Mesodermal cell (in vitro differentiated cells): ENCODE results near the gene SCAMP1.

ENCODE experiments used
- H3K27ac ChIP-seq: 2 replicates; pipeline ENCODE4 v1.7.0; 2013; ENCODE audit warnings: mild to moderate bottlenecking, low read depth, low read length, moderate library complexity; ENCODE audit not compliant: severe bottlenecking
- H3K36me3 ChIP-seq: 2 replicates; pipeline ENCODE4 v1.7.1; 2013; ENCODE audit warnings: mild to moderate bottlenecking, low read length, moderate library complexity; ENCODE audit not compliant: control insufficient read depth, insufficient read depth
- H3K4me1 ChIP-seq: one replicate; pipeline ENCODE4 v1.7.1; 2013; ENCODE audit warnings: mild to moderate bottlenecking, low read length; ENCODE audit not compliant: insufficient read depth, control insufficient read depth, poor library complexity, severe bottlenecking
- H3K4me3 ChIP-seq: 2 replicates; pipeline ENCODE4 v1.7.0; 2013; ENCODE audit warnings: low read length, control low read depth, mild to moderate bottlenecking; ENCODE audit not compliant: insufficient read depth, poor library complexity, severe bottlenecking; ENCODE audit errors: extremely low read depth
- H3K9me3 ChIP-seq: 2 replicates; pipeline ENCODE4 v1.7.1; 2013; ENCODE audit warnings: mild to moderate bottlenecking, low read length, moderate library complexity; ENCODE audit not compliant: control insufficient read depth
- WGBS, 2 experiments: methylation state at CpG; one replicate each; pipeline ENCODE4 v1.1.5; 2013; ENCODE audit warnings: missing lambda C conversion rate in 2 of 2; ENCODE audit not compliant: insufficient coverage in 2 of 2; 5-methylcytosine and 5-hydroxymethylcytosine counted together

The SCAMP1 gene

DNA sequence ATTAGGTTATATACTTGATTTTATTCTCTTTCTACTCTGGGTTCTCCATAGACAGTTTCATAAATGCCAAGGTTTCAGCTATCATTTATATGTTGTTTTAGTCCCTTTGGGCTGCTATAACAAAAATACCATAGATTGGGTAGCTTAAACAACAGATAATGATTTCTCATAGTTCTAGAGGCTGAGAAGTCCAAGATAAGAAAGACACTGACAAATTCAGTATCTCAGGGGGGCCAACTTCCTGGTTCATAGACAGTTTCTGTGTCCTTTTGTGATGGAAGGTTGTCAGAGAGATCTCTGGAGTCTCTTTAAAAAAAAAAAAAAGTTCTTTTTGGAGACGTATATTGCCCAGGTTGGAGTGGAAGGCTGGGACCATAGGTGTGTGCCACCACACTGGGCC lies 113.3 kb downstream of the SCAMP1 start:
- H3K36me3 ChIP-seq, result no peaks in the 10 kb centered on the region
- H3K4me1 ChIP-seq, result no peaks in the 10 kb centered on the region
- no peak overlapping the region for H3K27ac ChIP-seq
- WGBS, 2 experiments, result 83% methylated on average over 1 of the region's 1 CpG; no CpG with 5 or more reads in 1 of the 2 experiments
- no peaks in the 10 kb centered on the region for H3K9me3 ChIP-seq
- H3K4me3 ChIP-seq, result no peak overlapping the region

DNA sequence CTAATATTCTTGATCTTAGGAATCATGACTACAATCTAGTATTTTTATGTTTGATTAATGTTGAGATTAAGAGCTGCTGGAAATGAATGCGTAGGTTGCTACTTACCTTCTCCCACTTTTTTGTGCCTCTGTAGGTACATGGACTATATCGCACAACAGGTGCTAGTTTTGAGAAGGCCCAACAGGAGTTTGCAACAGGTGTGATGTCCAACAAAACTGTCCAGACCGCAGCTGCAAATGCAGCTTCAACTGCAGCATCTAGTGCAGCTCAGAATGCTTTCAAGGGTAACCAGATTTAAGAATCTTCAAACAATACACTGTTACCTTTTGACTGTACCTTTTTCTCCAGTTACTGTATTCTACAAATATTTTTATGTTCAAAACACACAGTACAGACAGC lies 115.0 kb downstream of the SCAMP1 start:
- no peak overlapping the region for H3K27ac ChIP-seq
- H3K36me3 ChIP-seq, result no peaks in the 10 kb centered on the region
- WGBS, 2 experiments, result 94 to 96% methylated on average over 3 of the region's 3 CpGs
- no peak overlapping the region for H3K4me3 ChIP-seq
- no peaks in the 10 kb centered on the region for H3K4me1 ChIP-seq
- H3K9me3 ChIP-seq, result no peaks in the 10 kb centered on the region

DNA sequence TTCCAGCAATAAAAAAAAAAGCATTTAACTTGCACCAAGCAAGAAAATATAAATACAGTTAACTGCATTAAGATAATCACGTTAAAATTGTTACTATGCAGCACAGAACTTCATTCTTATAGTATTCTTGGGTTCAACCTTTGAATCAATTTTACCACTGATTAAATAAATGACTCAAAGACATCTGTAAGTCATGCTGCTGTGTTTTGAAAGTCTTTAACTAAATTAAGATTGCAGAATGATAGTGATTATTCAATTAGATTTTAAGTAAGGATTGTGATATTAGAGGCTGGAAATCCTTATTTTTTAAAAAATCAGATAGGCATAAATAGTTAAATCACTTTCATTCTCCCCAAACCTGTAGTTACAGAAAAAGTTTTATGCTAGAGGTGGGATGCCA lies 116.4 kb downstream of the SCAMP1 start:
- H3K4me1 ChIP-seq, result no peaks in the 10 kb centered on the region
- 80% methylated on average over 1 of the region's 1 CpG; no CpG with 5 or more reads in 1 of the 2 experiments for WGBS, 2 experiments

DNA sequence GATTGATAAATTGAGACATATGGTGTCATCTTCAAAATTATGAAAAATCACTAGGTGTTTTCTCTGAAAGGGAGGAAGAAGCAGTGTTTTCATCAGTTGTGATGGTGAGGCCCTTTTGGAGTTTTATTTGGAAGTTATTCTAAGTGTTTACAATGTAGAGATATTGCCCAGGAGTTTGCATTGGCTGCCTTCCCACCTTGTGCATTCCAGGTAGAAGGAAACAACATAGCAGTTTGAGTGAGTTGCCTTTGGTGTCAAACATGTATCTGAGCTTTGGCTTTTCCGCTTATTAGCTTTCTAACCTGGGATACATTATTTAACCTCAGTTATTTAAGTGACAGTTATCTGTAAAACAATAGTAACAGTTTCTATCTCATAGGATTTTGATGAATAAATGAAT lies 122.5 kb downstream of the SCAMP1 start:
- Histone ChIP-seq H3K9me3 (no peaks in the 10 kb centered on the region), H3K4me3 (no peak overlapping the region), H3K36me3 (peaks cover 23% of the 10 kb centered on the region), H3K27ac (no peak overlapping the region), H3K4me1 (peaks cover 9% of the 10 kb centered on the region)
- WGBS, 2 experiments, result 100% methylated on average over 1 of the region's 1 CpG; no CpG with 5 or more reads in 1 of the 2 experiments

More for the DNA sequence above, 116.4 kb downstream of the SCAMP1 start:
- Histone ChIP-seq H3K9me3 (no peaks in the 10 kb centered on the region), H3K27ac (no peak overlapping the region), H3K36me3 (no peaks in the 10 kb centered on the region), H3K4me3 (no peak overlapping the region)

DNA sequence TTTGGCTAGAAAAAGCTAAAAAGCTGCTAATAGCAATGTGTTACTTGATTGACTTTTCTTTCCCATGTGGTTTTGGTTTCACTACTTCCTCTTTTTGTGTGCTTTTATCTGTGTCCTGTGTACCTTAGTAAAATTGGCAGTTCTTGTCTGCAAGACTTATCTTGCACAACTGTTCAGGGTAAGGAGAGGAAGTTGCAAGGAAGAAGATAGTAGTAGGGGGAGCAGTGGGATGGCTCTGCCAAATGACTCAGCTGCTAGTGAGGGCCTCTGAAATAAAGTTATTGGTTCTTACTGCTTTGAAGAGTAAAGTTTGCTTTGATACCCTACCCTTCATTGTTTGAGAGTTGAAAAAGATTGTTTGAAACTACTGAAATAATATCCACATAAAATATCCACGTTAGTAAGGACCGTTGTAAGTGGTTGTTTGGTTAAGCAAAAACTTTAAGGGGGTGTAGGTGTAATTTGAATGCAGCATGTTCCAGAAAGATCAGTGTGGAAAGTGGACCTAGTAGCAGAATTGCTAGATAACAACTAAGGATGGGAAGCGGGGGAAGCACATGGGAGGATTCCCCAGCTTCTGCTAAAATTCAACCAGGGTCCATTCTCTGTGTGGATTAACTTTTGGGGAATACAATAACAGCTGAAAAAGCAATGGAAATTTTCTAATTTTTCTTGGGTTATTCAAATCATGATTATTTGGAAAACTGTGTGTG lies 123.5 kb downstream of the SCAMP1 start:
- Histone ChIP-seq H3K36me3 (peaks cover 33% of the 10 kb centered on the region), H3K4me3 (no peak overlapping the region), H3K4me1 (peaks cover 9% of the 10 kb centered on the region), H3K9me3 (no peaks in the 10 kb centered on the region), H3K27ac (peak overlapping the region; percentile 3)
- WGBS, 2 experiments, result 91 to 100% methylated on average over 1 of the region's 3 CpGs

DNA sequence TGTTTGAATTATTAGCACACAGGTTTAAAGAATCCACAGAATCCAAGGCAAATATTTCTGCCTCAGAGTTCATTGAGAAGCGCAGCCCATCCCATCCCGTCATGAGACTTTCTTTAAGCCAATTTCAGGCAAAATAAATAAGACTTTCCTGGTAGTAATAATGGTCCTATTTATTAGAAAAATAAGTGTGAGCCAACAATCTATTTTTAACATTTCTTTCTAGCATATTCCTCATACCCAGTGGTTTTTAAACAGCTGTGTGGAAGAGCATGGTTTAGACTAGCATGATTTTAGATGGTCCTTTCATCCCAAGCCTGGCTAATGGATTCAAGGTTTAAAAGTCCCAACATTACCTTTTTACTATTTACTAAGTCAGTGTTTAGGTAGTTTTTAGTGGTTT lies 125.8 kb downstream of the SCAMP1 start:
- peaks cover 33% of the 10 kb centered on the region for H3K36me3 ChIP-seq
- H3K27ac ChIP-seq, result no peak overlapping the region
- H3K4me3 ChIP-seq, result no peak overlapping the region
- no peaks in the 10 kb centered on the region for H3K9me3 ChIP-seq
- WGBS, 2 experiments, result no CpG with 5 or more reads among the region's 2 CpGs
- H3K4me1 ChIP-seq, result peaks cover 9% of the 10 kb centered on the region

DNA sequence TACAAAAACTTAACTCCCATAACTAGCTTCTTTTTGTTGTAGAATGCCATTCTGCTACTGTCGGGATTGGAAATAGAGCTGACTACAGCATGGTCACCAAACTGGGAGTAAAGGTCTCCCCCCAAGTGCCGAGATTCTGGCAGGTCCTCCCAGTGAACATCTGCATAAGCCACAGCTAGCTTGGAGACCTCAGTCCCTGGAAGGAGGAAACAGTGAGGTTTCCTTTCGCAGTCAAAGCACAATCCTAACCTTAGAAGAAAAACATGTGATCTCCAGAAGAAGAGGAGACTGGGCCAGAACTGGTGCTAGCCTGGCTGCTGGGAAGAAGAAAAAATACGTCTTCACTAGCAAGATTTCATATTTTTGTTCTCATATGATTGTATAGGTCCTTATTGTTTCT lies 127.4 kb downstream of the SCAMP1 start:
- 88% methylated on average over 2 of the region's 4 CpGs; no CpG with 5 or more reads in 1 of the 2 experiments for WGBS, 2 experiments
- H3K36me3 ChIP-seq, result peaks cover 42% of the 10 kb centered on the region

DNA sequence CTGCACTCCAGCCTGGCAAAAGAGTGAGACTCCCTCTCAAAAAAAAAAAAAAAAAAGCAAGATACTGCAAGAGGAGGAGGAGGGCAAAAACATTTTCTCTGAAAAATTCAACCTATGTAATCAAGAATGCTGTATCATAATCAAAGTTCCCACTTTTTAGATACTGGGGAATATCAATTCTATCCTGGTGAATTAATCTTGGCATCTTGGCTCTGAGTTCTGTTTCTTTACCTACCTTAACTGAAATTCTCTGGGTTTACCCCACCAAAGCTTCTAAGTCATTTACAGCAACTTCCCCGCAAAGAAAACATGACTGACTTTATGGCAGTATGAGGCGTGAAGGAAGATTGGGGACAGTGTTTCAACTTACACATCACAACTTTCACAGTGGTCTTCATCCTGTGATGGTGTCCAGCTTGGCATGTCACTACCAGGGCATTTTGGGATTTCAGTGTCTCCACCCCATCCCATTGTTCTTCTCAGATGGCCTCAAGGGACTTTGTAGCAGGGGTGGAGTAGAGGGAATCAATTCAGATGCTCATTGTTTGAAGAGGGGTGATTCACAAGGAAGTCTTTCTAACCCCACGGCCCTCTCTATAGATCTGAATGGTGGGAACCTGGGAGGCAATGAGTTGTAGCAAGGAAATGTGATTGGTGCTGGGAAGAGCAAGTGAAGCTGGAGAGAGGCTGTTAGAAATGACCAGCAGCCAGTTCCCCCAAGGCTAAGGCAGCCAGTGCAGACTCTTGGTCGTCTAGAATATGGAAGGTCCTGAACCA lies 130.5 kb downstream of the SCAMP1 start:
- Histone ChIP-seq H3K9me3 (no peaks in the 10 kb centered on the region), H3K36me3 (peaks cover 63% of the 10 kb centered on the region), H3K27ac (no peak overlapping the region), H3K4me1 (peaks cover 6% of the 10 kb centered on the region), H3K4me3 (no peak overlapping the region)
- WGBS, 2 experiments, result 86 to 94% methylated on average over 2 to 3 of the region's 4 CpGs

More for the DNA sequence above, 127.4 kb downstream of the SCAMP1 start:
- no peak overlapping the region for H3K27ac ChIP-seq
- H3K9me3 ChIP-seq, result no peaks in the 10 kb centered on the region
- H3K4me1 ChIP-seq, result peaks cover 9% of the 10 kb centered on the region
- no peak overlapping the region for H3K4me3 ChIP-seq

DNA sequence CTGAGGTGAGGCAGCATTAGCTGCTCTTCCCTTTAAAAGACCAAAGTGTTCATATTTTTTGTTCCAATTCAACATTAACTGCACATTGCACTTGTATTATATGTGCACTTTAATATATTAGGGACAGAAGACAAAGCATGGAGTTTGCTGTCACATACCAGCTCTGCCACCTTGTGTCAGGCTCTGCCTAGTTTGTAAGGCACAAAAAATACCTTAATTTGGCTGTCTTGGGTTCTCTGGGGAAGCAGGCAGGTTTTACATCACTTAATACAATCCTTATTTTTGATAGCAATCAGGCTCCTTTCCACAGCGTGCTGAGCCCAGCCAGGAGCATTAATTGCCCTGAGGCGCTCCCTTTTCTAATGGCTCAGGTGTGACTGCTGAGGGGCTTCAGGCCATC lies 131.8 kb downstream of the SCAMP1 start:
- 83 to 90% methylated on average over 1 to 2 of the region's 2 CpGs for WGBS, 2 experiments
- peaks cover 50% of the 10 kb centered on the region for H3K36me3 ChIP-seq

DNA sequence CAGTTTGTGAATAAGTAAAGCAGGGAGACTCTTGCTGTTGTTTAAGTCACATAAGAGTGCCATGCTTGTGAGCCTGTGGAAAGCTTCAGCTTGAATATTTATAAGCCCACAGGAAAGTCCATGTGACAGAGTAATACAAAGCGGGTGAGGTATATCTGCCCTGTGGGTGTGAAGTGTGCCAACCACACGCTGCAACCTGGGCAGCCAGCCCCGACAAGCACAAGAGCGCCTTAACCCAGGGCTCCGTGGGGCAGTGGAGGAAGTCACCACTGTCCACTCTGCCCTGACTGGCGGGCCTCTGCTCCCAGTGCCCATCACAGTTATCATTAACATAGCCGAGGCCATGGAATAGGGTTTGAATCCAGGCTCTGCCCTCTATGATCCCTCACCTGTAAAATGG lies 132.2 kb downstream of the SCAMP1 start:
- 98 to 100% methylated on average over 4 to 5 of the region's 7 CpGs for WGBS, 2 experiments
- Histone ChIP-seq H3K4me3 (no peak overlapping the region), H3K27ac (no peak overlapping the region), H3K36me3 (peaks cover 46% of the 10 kb centered on the region), H3K4me1 (peaks cover 20% of the 10 kb centered on the region), H3K9me3 (no peaks in the 10 kb centered on the region)

More for the DNA sequence above, 131.8 kb downstream of the SCAMP1 start:
- no peaks in the 10 kb centered on the region for H3K9me3 ChIP-seq
- peaks cover 18% of the 10 kb centered on the region for H3K4me1 ChIP-seq
- H3K27ac ChIP-seq, result no peak overlapping the region
- no peak overlapping the region for H3K4me3 ChIP-seq

DNA sequence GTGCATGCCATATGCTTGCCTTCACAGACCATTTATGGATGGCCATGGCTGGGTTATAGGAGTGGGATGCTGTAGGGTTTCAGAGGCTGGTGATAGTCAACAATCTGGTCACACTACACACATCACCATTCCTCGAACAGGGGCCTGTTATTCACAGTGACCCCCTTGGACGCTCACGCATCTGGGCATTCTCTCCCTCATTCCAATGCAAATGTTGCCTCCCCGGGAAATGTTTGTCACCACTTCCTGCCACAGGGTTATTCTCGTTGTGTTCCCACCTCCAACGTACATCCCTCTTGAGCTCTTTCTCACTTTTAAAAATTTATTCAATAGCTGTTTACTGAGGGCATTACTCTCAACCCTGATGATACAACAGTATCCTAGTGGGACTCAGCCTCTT lies 135.4 kb downstream of the SCAMP1 start:
- H3K27ac ChIP-seq, result peak overlapping the region; percentile 0
- peaks cover 35% of the 10 kb centered on the region for H3K36me3 ChIP-seq
- no peak overlapping the region for H3K4me3 ChIP-seq
- no peaks in the 10 kb centered on the region for H3K9me3 ChIP-seq
- peaks cover 20% of the 10 kb centered on the region for H3K4me1 ChIP-seq
- WGBS, 2 experiments, result 25 to 41% methylated on average over 4 to 6 of the region's 6 CpGs
